GM21381 (cell line): ENCODE data around the gene SH3BP5.

ENCODE experiments used
- ATAC-seq: cut with Tn5 transposase; IDR thresholded peaks from one replicate; pipeline ENCODE4 v1.9.1; 2021; ENCODE audit warnings: mild to moderate bottlenecking, moderate library complexity; ENCODE audit not compliant: unreplicated experiment

The SH3BP5 gene

GRCh38 chr3:15347063-15347736 lies 14.8 kb upstream of the SH3BP5 start:
- ATAC-seq = no peak

GRCh38 chr3:15346516-15346915 lies 14.1 kb upstream of the SH3BP5 start:
- no peak for ATAC-seq

- peak; percentile 88 for ATAC-seq
Measured at GRCh38 chr3:15345608-15346137, 13.3 kb upstream of the SH3BP5 start.

- no peak for ATAC-seq
Measured at GRCh38 chr3:15345066-15345607, 12.8 kb upstream of the SH3BP5 start.

- no peak for ATAC-seq
Measured at GRCh38 chr3:15342945-15343344, 10.6 kb upstream of the SH3BP5 start.

GRCh38 chr3:15342246-15342645 lies 9.9 kb upstream of the SH3BP5 start:
- no peak for ATAC-seq

GRCh38 chr3:15341030-15341726 lies 8.8 kb upstream of the SH3BP5 start:
- ATAC-seq = no peak

- no peak for ATAC-seq
Measured at GRCh38 chr3:15339786-15340215, 7.4 kb upstream of the SH3BP5 start.

- no peak for ATAC-seq
Measured at GRCh38 chr3:15339001-15339400, 6.6 kb upstream of the SH3BP5 start.

- no peak for ATAC-seq
Measured at GRCh38 chr3:15337963-15338362, 5.6 kb upstream of the SH3BP5 start.

- no peak for ATAC-seq
Measured at GRCh38 chr3:15336057-15336456, 3.7 kb upstream of the SH3BP5 start.

GRCh38 chr3:15333956-15334263 lies 1.5 kb upstream of the SH3BP5 start:
- ATAC-seq = no peak

GRCh38 chr3:15333099-15333955 lies 941 bp upstream of the SH3BP5 start:
- no peak for ATAC-seq

GRCh38 chr3:15331606-15332404 lies 581 bp downstream of the SH3BP5 start:
- peak; percentile 46 for ATAC-seq

- no peak for ATAC-seq
Measured at GRCh38 chr3:15331072-15331605, 1.2 kb downstream of the SH3BP5 start.

- no peak for ATAC-seq
Measured at GRCh38 chr3:15330031-15330596, 2.3 kb downstream of the SH3BP5 start.

GRCh38 chr3:15329046-15330005 lies 3.1 kb downstream of the SH3BP5 start:
- no peak for ATAC-seq

- ATAC-seq = no peak
Measured at GRCh38 chr3:15327941-15328340, 4.4 kb downstream of the SH3BP5 start.

GRCh38 chr3:15326673-15327072 lies 5.7 kb downstream of the SH3BP5 start:
- no peak for ATAC-seq
